A549 (cell line): ENCODE results near the gene PANK2.

Source experiments
- CTCF ChIP-seq: fragments of >200 bp; sonication (Bioruptor Twin); formaldehyde crosslinking; IDR thresholded peaks from 3 replicates; pipeline ENCODE4 v1.5.1; 2016
- EP300 ChIP-seq, 2 experiments: fragments of >200 bp; sonication (Bioruptor Twin); formaldehyde crosslinking; IDR thresholded peaks; 2 replicates in 1 of 2; 3 replicates in 1 of 2; pipeline ENCODE4 v1.6.1; 2016 to 2017
- ESRRA ChIP-seq: fragments of 150-350 bp; IDR thresholded peaks from 2 replicates; pipeline ENCODE4 v1.6.1; 2014; ENCODE audit warnings: mild to moderate bottlenecking, low read length, borderline replicate concordance
- TP53 ChIP-seq: fragments of 250-450 bp; sonication (Bioruptor Pico); IDR thresholded peaks from 2 replicates; pipeline ENCODE4 v1.5.0; 2021; ENCODE audit warnings: mild to moderate bottlenecking, moderate library complexity
- TF ChIP-seq, protein P1 (sequence below): IDR thresholded peaks from 2 replicates; pipeline ENCODE4 v1.6.1; 2012

- TF ChIP-seq ESRRA (no peak), CTCF (no peak), TP53 (CRISPR knock-in tag) (no peak), EP300 (IDR thresholded peaks at IDR 0.05) (no peak)
- TF ChIP-seq, protein P1, sequence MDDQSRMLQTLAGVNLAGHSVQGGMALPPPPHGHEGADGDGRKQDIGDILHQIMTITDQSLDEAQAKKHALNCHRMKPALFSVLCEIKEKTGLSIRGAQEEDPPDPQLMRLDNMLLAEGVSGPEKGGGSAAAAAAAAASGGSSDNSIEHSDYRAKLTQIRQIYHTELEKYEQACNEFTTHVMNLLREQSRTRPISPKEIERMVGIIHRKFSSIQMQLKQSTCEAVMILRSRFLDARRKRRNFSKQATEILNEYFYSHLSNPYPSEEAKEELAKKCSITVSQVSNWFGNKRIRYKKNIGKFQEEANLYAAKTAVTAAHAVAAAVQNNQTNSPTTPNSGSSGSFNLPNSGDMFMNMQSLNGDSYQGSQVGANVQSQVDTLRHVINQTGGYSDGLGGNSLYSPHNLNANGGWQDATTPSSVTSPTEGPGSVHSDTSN: no peak
Observed at GRCh38 chr20:3863317-3863716, 25.9 kb upstream of the PANK2 start.
